Measurements from ENCODE around the gene TTLL13. TPM values are rescaled to one million over a fixed set of nuclear protein-coding genes. Genes with fewer than 3 reads are reported as not detected.

Gene TTLL13
- total and polyA plus RNA-seq, 2 of the 8 experiments (the other 6 are each of a cell fraction or from before 2014, with no cell fraction given): 0.03 TPM; not detected in 1

DNA sequence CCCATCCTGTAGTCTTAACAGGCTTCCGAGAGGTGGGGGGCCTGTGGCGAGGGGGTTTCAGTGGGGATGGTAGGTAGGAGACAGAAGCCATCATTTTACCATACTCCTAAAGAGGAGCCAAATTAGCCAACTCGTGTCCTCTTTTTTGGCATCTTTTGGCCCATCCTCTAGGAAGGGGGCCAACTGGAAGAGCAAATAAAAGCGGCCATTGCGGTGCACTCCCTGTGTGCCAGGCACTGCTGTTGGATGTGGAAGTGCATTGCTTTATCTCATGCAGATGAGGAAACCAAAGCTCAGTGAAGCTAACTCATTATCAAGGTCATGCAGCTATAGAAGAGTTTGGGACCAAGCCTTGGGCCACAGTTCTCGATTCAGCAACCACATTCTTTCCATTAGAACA lies 42.1 kb upstream of the TTLL13 start:
- Histone ChIP-seq H3K27ac (ENCODE audit: low read depth, low read length) (no peak overlapping the region), H2BK15ac (ENCODE audit: low read length) (no peak overlapping the region), H3K9me3 (ENCODE audit: insufficient read depth in 2 of 2, low read depth in 1 of 2, low read length in 1 of 2) (no peaks in the 10 kb centered on the region), H3K79me2 (ENCODE audit: control insufficient read depth in 1 of 2, insufficient read depth in 2 of 2, low read length in 2 of 2) (peaks cover 9 to 62% of the 10 kb centered on the region in 2 experiments), H4K5ac (ENCODE audit: insufficient read length, low read depth, low read length) (no peak overlapping the region), H3K18ac (ENCODE audit: extremely low read depth, low read length) (no peak overlapping the region), H3K4me2 (ENCODE audit: insufficient read depth in 1 of 2, low read depth in 2 of 2, low read length in 2 of 2) (no peak overlapping the region), H4K91ac (replicated peaks; ENCODE audit: insufficient read length, low read length) (no peak overlapping the region), H3K27me3 (replicated peaks in 1 of 4; ENCODE audit: control insufficient read depth in 3 of 4, extremely low read depth in 1 of 4, insufficient read depth in 3 of 4, low read length in 3 of 4) (no peaks in the 10 kb centered on the region), H2BK120ac (replicated peaks; ENCODE audit: low read depth, low read length) (no peak overlapping the region), H4K20me1 (replicated peaks in 1 of 2; ENCODE audit: control insufficient read depth in 1 of 2, insufficient read depth in 2 of 2, low read length in 2 of 2) (peaks cover 12 to 33% of the 10 kb centered on the region in 2 experiments), H2AFZ (ENCODE audit: low read length) (no peak overlapping the region), H2BK5ac (ENCODE audit: low read depth, low read length) (no peak overlapping the region), H3K4me1 (replicated peaks in 1 of 4; ENCODE audit: control insufficient read depth in 3 of 4, insufficient read depth in 4 of 4, low read length in 3 of 4) (peaks cover 0 to 14% (median 4%) of the 10 kb centered on the region in 4 experiments; a peak in 5 of 7 replicates), H2AK5ac (ENCODE audit: low read depth, low read length) (no peak overlapping the region), H3K79me1 (ENCODE audit: low read depth, low read length) (peaks cover 21% of the 10 kb centered on the region), H3K23ac (ENCODE audit: insufficient read length) (no peak overlapping the region), H3K14ac (ENCODE audit: insufficient read length) (no peak overlapping the region), H3K4ac (replicated peaks; ENCODE audit: insufficient read length, low read depth, low read length) (no peak overlapping the region), H4K8ac (ENCODE audit: extremely low read depth, insufficient read depth, low read length) (no peak overlapping the region), H2BK12ac (ENCODE audit: low read depth, low read length) (no peak overlapping the region), H3K4me3 (ENCODE audit: extremely low read depth in 1 of 4, insufficient read depth in 2 of 4, low read depth in 3 of 4, low read length in 4 of 4) (no peak overlapping the region), H3K56ac (replicated peaks; ENCODE audit: insufficient read length, low read depth, low read length) (no peak overlapping the region), H3K9ac (replicated peaks in 1 of 4; ENCODE audit: extremely low read depth in 1 of 4, low read depth in 3 of 4, low read length in 3 of 4) (no peak overlapping the region), H3K23me2 (ENCODE audit: low read depth, low read length) (peaks cover 3% of the 10 kb centered on the region; the same call in 1 of the 2 replicates), H3K36me3 (ENCODE audit: control insufficient read depth in 2 of 4, insufficient read depth in 4 of 4, low read length in 3 of 4) (peaks cover 0 to 3% (median 2%) of the 10 kb centered on the region in 4 experiments; a peak in 4 of 8 replicates), H2BK20ac (ENCODE audit: low read length) (no peak overlapping the region)
- 95% methylated on average over 6 of the region's 6 CpGs; no CpG with 5 or more reads in 1 of the 2 experiments for WGBS, 2 experiments (ENCODE audit: extremely low coverage in 1 of 2, insufficient coverage in 1 of 2, insufficient read length in 1 of 2, insufficient replicate concordance in 2 of 2, low coverage in 1 of 2, low lambda C conversion rate in 2 of 2, missing lambda C conversion rate in 1 of 2)
- FAIRE-seq: no peak
- DNase-seq (ENCODE audit: low read depth in 1 of 2, low spot score in 2 of 2): no peak
- TF ChIP-seq RFX5 (IDR thresholded peaks at IDR 0.05; ENCODE audit: borderline replicate concordance, low read depth, low read length) (no peak), SP4 (IDR thresholded peaks at IDR 0.05; ENCODE audit: low read length) (no peak), GABPA (IDR thresholded peaks at IDR 0.05; ENCODE audit: borderline replicate concordance, insufficient read depth, low read length) (no peak), SP1 (IDR thresholded peaks at IDR 0.05; ENCODE audit: low read depth, low read length) (no peak), TAF1 (IDR thresholded peaks at IDR 0.05; ENCODE audit: low read depth, low read length) (no peak), RNF2 (IDR thresholded peaks at IDR 0.05; ENCODE audit: borderline replicate concordance, low read depth, low read length, missing control alignments, poor library complexity, severe bottlenecking) (no peak), EZH2 (IDR thresholded peaks at IDR 0.05; ENCODE audit: low read depth, low read length, severe bottlenecking) (no peak)
- TF ChIP-seq, protein P1, sequence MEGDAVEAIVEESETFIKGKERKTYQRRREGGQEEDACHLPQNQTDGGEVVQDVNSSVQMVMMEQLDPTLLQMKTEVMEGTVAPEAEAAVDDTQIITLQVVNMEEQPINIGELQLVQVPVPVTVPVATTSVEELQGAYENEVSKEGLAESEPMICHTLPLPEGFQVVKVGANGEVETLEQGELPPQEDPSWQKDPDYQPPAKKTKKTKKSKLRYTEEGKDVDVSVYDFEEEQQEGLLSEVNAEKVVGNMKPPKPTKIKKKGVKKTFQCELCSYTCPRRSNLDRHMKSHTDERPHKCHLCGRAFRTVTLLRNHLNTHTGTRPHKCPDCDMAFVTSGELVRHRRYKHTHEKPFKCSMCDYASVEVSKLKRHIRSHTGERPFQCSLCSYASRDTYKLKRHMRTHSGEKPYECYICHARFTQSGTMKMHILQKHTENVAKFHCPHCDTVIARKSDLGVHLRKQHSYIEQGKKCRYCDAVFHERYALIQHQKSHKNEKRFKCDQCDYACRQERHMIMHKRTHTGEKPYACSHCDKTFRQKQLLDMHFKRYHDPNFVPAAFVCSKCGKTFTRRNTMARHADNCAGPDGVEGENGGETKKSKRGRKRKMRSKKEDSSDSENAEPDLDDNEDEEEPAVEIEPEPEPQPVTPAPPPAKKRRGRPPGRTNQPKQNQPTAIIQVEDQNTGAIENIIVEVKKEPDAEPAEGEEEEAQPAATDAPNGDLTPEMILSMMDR (IDR thresholded peaks at IDR 0.05; ENCODE audit: control extremely low read depth in 1 of 3, insufficient read depth in 1 of 3, low read depth in 1 of 3, low read length in 3 of 3): no peak
- TF ChIP-seq, protein P2, sequence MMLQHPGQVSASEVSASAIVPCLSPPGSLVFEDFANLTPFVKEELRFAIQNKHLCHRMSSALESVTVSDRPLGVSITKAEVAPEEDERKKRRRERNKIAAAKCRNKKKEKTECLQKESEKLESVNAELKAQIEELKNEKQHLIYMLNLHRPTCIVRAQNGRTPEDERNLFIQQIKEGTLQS (IDR thresholded peaks at IDR 0.05; ENCODE audit: insufficient read depth, low read depth, low read length): no peak
- POLR2A ChIA-PET (ENCODE audit: partially characterized antibody): no interaction called here
- CTCF ChIA-PET (ENCODE audit: partially characterized antibody): interaction anchor here (9.4 to 12.6 kb wide), 2 partner anchors 10 to 64 kb away, joined by 44 to 182 read pairs; no protein-coding TSS in a partner anchor
